Stimulated activated naive CD4-positive, alpha-beta T cell treated with Interleukin-2 at 50 U/mL for 16 hours (primary cell): ENCODE data around the gene CNOT6.
A peak's percentile ranks its signal among the peaks of the same experiment; 100 is the strongest.

ENCODE experiments used
- DNase-seq: peaks from one replicate; lab custom pipeline; 2025; lab: John Stamatoyannopoulos, UW

CNOT6 gene

GRCh38 chr5:180600554-180601041 is 106.4 kb downstream of the CNOT6 start:
- DNase-seq: no peak

GRCh38 chr5:180601591-180602480 is 107.7 kb downstream of the CNOT6 start:
- DNase-seq: no peak

GRCh38 chr5:180602481-180603075 is 108.4 kb downstream of the CNOT6 start:
- no peak for DNase-seq

- no peak for DNase-seq
Measured at GRCh38 chr5:180603076-180603594, 109.0 kb downstream of the CNOT6 start.

GRCh38 chr5:180604271-180604670 is 110.1 kb downstream of the CNOT6 start:
- DNase-seq: no peak

GRCh38 chr5:180605554-180606214 is 111.5 kb downstream of the CNOT6 start:
- peak; percentile 36 for DNase-seq

- no peak for DNase-seq
Measured at GRCh38 chr5:180606215-180606785, 112.1 kb downstream of the CNOT6 start.

GRCh38 chr5:180607861-180608571 is 113.8 kb downstream of the CNOT6 start:
- DNase-seq: no peak

GRCh38 chr5:180608572-180609310 is 114.6 kb downstream of the CNOT6 start:
- no peak for DNase-seq

GRCh38 chr5:180609386-180609785 is 115.2 kb downstream of the CNOT6 start:
- no peak for DNase-seq

GRCh38 chr5:180609817-180610550 is 115.8 kb downstream of the CNOT6 start:
- no peak for DNase-seq

- no peak for DNase-seq
Measured at GRCh38 chr5:180611140-180611850, 117.1 kb downstream of the CNOT6 start.

- DNase-seq: no peak
Measured at GRCh38 chr5:180612683-180613082, 118.5 kb downstream of the CNOT6 start.

- DNase-seq: no peak
Measured at GRCh38 chr5:180613188-180613813, 119.1 kb downstream of the CNOT6 start.

- no peak for DNase-seq
Measured at GRCh38 chr5:180613814-180614188, 119.6 kb downstream of the CNOT6 start.

GRCh38 chr5:180618487-180618828 is 124.3 kb downstream of the CNOT6 start:
- DNase-seq: no peak

- peak; percentile 16 for DNase-seq
Measured at GRCh38 chr5:180618829-180619562, 124.8 kb downstream of the CNOT6 start.

GRCh38 chr5:180619563-180619915 is 125.4 kb downstream of the CNOT6 start:
- no peak for DNase-seq

- DNase-seq: no peak
Measured at GRCh38 chr5:180620014-180620413, 125.8 kb downstream of the CNOT6 start.
